H1 (cell line): ENCODE measurements around the gene ITGA8. TPM values are rescaled to one million over a fixed set of nuclear protein-coding genes. Genes with fewer than 3 reads are reported as not detected.

Experiments
- CTCF ChIA-PET: fragments of 300-600 bp; sonication (Branson Sonifier 250); formaldehyde crosslinking; loops from one replicate; lab custom pipeline; 2021; ENCODE audit not compliant: partially characterized antibody; lab: Charles Lee
- POLR2A ChIA-PET: fragments of 300-600 bp; sonication (Branson Sonifier 250); formaldehyde crosslinking; loops from one replicate; lab custom pipeline; 2021; ENCODE audit warnings: inconsistent platforms; ENCODE audit not compliant: partially characterized antibody; lab: Charles Lee
- DNase-seq, 2 experiments: peaks; one replicate each; pipeline versions ENCODE4 v3.0.0 to v3.0.0-alpha.2; 2010 to 2022; ENCODE audit warnings: low spot score in 2 of 2, low read depth in 1 of 2, mixed read lengths in 1 of 2
- FAIRE-seq: peaks from 2 replicates; lab custom pipeline; 2011; peaks lifted over from hg19 to GRCh38; lab: Jason Lieb, UNC
- H2AFZ ChIP-seq: 2 replicates; pipeline ENCODE4 v1.8.1; 2012; ENCODE audit warnings: low read length, inconsistent platforms
- H2AK5ac ChIP-seq: 2 replicates; pipeline ENCODE4 v1.6.1; 2013; ENCODE audit warnings: low read depth, low read length
- H2BK120ac ChIP-seq: replicated peaks from 2 replicates; pipeline ENCODE3; 2013; ENCODE audit warnings: low read depth, low read length, inconsistent platforms
- H2BK12ac ChIP-seq: 2 replicates; pipeline ENCODE4 v1.6.1; 2013; ENCODE audit warnings: low read depth, low read length
- H2BK15ac ChIP-seq: 2 replicates; pipeline ENCODE4 v1.6.1; 2013; ENCODE audit warnings: low read length
- H2BK20ac ChIP-seq: 2 replicates; pipeline ENCODE4 v1.6.1; 2013; ENCODE audit warnings: low read length
- H2BK5ac ChIP-seq: 2 replicates; pipeline ENCODE4 v1.6.1; 2013; ENCODE audit warnings: low read depth, low read length
- H3K14ac ChIP-seq: 2 replicates; pipeline ENCODE4 v1.6.1; 2013; ENCODE audit warnings: inconsistent platforms; ENCODE audit not compliant: insufficient read length
- H3K18ac ChIP-seq: 2 replicates; pipeline ENCODE4 v1.6.1; 2013; ENCODE audit warnings: low read length; ENCODE audit errors: extremely low read depth
- H3K23ac ChIP-seq: 2 replicates; pipeline ENCODE4 v1.6.1; 2013; ENCODE audit warnings: inconsistent platforms; ENCODE audit not compliant: insufficient read length
- H3K23me2 ChIP-seq: 2 replicates; pipeline ENCODE4 v1.6.1; 2013; ENCODE audit warnings: low read depth, low read length
- H3K27ac ChIP-seq: 2 replicates; pipeline ENCODE4 v1.6.1; 2011; ENCODE audit warnings: low read depth, low read length, inconsistent platforms
- H3K27me3 ChIP-seq, 4 experiments: replicated peaks in 1 of 4; 1 replicate in 1 of 4; 2 replicates in 3 of 4; pipeline versions ENCODE4 v1.6.1 to v1.8.1; 2011 to 2013; ENCODE audit warnings: low read length in 3 of 4, mild to moderate bottlenecking in 3 of 4, inconsistent platforms in 2 of 4, mixed read lengths in 2 of 4, moderate library complexity in 1 of 4; ENCODE audit not compliant: control insufficient read depth in 3 of 4, insufficient read depth in 3 of 4; ENCODE audit errors: extremely low read depth in 1 of 4
- H3K36me3 ChIP-seq, 4 experiments: 2 replicates each; pipeline versions ENCODE4 v1.6.1 to v1.8.1; 2011 to 2013; ENCODE audit warnings: mild to moderate bottlenecking in 4 of 4, low read length in 3 of 4, moderate library complexity in 2 of 4, control low read depth in 1 of 4, inconsistent platforms in 1 of 4; ENCODE audit not compliant: insufficient read depth in 4 of 4, control insufficient read depth in 2 of 4
- H3K4ac ChIP-seq: replicated peaks from 2 replicates; pipeline ENCODE3; 2013; ENCODE audit warnings: low read length, low read depth, mixed read lengths, inconsistent platforms; ENCODE audit not compliant: insufficient read length
- H3K4me1 ChIP-seq, 4 experiments: replicated peaks in 1 of 4; 1 replicate in 1 of 4; 2 replicates in 3 of 4; pipeline versions ENCODE4 v1.6.1 to v1.8.1; 2011 to 2013; ENCODE audit warnings: low read length in 3 of 4, inconsistent platforms in 2 of 4, mixed read lengths in 1 of 4; ENCODE audit not compliant: insufficient read depth in 4 of 4, control insufficient read depth in 3 of 4
- H3K4me2 ChIP-seq, 2 experiments: 2 replicates each; pipeline versions ENCODE4 v1.6.1 to v1.8.1; 2011 to 2013; ENCODE audit warnings: low read depth in 2 of 2, low read length in 2 of 2, control low read depth in 1 of 2, inconsistent platforms in 1 of 2, mild to moderate bottlenecking in 1 of 2; ENCODE audit not compliant: insufficient read depth in 1 of 2
- H3K4me3 ChIP-seq, 4 experiments: fragments of 200-600, 300-600 bp in 1 of 4; sonication (generic), shearing (Covaris generic), sonication (Bioruptor Twin) in 1 of 4; 2 replicates each; pipeline versions ENCODE4 v1.5.1 to v1.8.1; 2011 to 2016; ENCODE audit warnings: low read length in 4 of 4, low read depth in 3 of 4, control low read depth in 2 of 4, inconsistent platforms in 2 of 4, mild to moderate bottlenecking in 2 of 4, mixed read lengths in 1 of 4, moderate library complexity in 1 of 4; ENCODE audit not compliant: insufficient read depth in 2 of 4; ENCODE audit errors: extremely low read depth in 1 of 4
- H3K56ac ChIP-seq: replicated peaks from 2 replicates; pipeline ENCODE3; 2013; ENCODE audit warnings: low read depth, mild to moderate bottlenecking, mixed read lengths, low read length, inconsistent platforms; ENCODE audit not compliant: insufficient read length
- H3K79me1 ChIP-seq: 2 replicates; pipeline ENCODE4 v1.6.1; 2013; ENCODE audit warnings: low read depth, low read length, control low read depth
- H3K79me2 ChIP-seq, 2 experiments: 2 replicates each; pipeline versions ENCODE4 v1.6.1 to v1.8.1; 2012 to 2013; ENCODE audit warnings: low read length in 2 of 2, mild to moderate bottlenecking in 2 of 2, inconsistent platforms in 1 of 2; ENCODE audit not compliant: insufficient read depth in 2 of 2, control insufficient read depth in 1 of 2
- H3K9ac ChIP-seq, 4 experiments: replicated peaks in 1 of 4; 1 replicate in 1 of 4; 2 replicates in 3 of 4; pipeline versions ENCODE4 v1.6.1 to v1.8.1; 2011 to 2013; ENCODE audit warnings: low read depth in 3 of 4, low read length in 3 of 4, control low read depth in 2 of 4, mild to moderate bottlenecking in 2 of 4, moderate library complexity in 2 of 4, inconsistent platforms in 1 of 4; ENCODE audit errors: extremely low read depth in 1 of 4
- H3K9me3 ChIP-seq, 2 experiments: 2 replicates each; pipeline versions ENCODE4 v1.6.1 to v1.8.1; 2012 to 2013; ENCODE audit warnings: mild to moderate bottlenecking in 2 of 2, moderate library complexity in 2 of 2, control low read depth in 1 of 2, inconsistent platforms in 1 of 2, low read depth in 1 of 2, low read length in 1 of 2, mixed read lengths in 1 of 2; ENCODE audit not compliant: insufficient read depth in 2 of 2
- H4K20me1 ChIP-seq, 2 experiments: replicated peaks in 1 of 2; 2 replicates each; pipeline versions ENCODE3 to v1.8.1; 2011 to 2013; ENCODE audit warnings: inconsistent platforms in 2 of 2, low read length in 2 of 2, mild to moderate bottlenecking in 1 of 2; ENCODE audit not compliant: insufficient read depth in 2 of 2, control insufficient read depth in 1 of 2
- H4K5ac ChIP-seq: 2 replicates; pipeline ENCODE4 v1.6.1; 2013; ENCODE audit warnings: low read length, low read depth, mixed read lengths, inconsistent platforms; ENCODE audit not compliant: insufficient read length
- H4K8ac ChIP-seq: 2 replicates; pipeline ENCODE4 v1.8.0; 2013; ENCODE audit warnings: mild to moderate bottlenecking, moderate library complexity, low read length, inconsistent platforms; ENCODE audit not compliant: insufficient read depth; ENCODE audit errors: extremely low read depth
- H4K91ac ChIP-seq: replicated peaks from 2 replicates; pipeline ENCODE3; 2013; ENCODE audit warnings: low read length, mixed read lengths, inconsistent platforms; ENCODE audit not compliant: insufficient read length
- CTCF ChIP-seq, 3 experiments: IDR thresholded peaks; 1 replicate in 2 of 3; 2 replicates in 1 of 3; pipeline versions ENCODE4 v1.5.1 to v1.6.1; 2011; ENCODE audit warnings: low read length in 3 of 3, mild to moderate bottlenecking in 3 of 3, inconsistent platforms in 2 of 3, low read depth in 1 of 3, moderate library complexity in 1 of 3; ENCODE audit not compliant: insufficient read depth in 1 of 3; ENCODE audit errors: control extremely low read depth in 1 of 3
- NRF1 ChIP-seq: IDR thresholded peaks from 2 replicates; pipeline ENCODE4 v1.6.1; 2011; ENCODE audit warnings: mild to moderate bottlenecking, low read depth, low read length, improper control_type of control experiment
- POLR2A ChIP-seq, 2 experiments: IDR thresholded peaks; 1 replicate in 1 of 2; 2 replicates in 1 of 2; pipeline ENCODE4 v1.6.1; 2011; ENCODE audit warnings: low read depth in 2 of 2, low read length in 2 of 2, mild to moderate bottlenecking in 2 of 2; ENCODE audit errors: control extremely low read depth in 1 of 2
- POLR2AphosphoS5 ChIP-seq: IDR thresholded peaks from 2 replicates; pipeline ENCODE4 v1.6.1; 2011; ENCODE audit warnings: low read depth, low read length
- POU5F1 ChIP-seq: IDR thresholded peaks from 2 replicates; pipeline ENCODE4 v1.6.1; 2011; ENCODE audit warnings: low read depth, mild to moderate bottlenecking, low read length, moderate library complexity
- RAD21 ChIP-seq, 2 experiments: IDR thresholded peaks in 1 of 2; conservative IDR thresholded peaks in 1 of 2; 2 replicates each; pipeline ENCODE4 v1.6.1; 2011; ENCODE audit warnings: low read depth in 2 of 2, low read length in 2 of 2, improper control_type of control experiment in 1 of 2, inconsistent platforms in 1 of 2, mild to moderate bottlenecking in 1 of 2, moderate library complexity in 1 of 2
- RFX5 ChIP-seq: IDR thresholded peaks from 2 replicates; pipeline ENCODE4 v1.6.1; 2011; ENCODE audit warnings: low read depth, low read length, improper control_type of control experiment, borderline replicate concordance
- TAF7 ChIP-seq: optimal IDR thresholded peaks from 2 replicates; pipeline ENCODE3; 2011; ENCODE audit warnings: low read depth, mild to moderate bottlenecking, inconsistent platforms, low read length, moderate library complexity, borderline replicate concordance
- TBP ChIP-seq: IDR thresholded peaks from 2 replicates; pipeline ENCODE4 v1.6.1; 2011; ENCODE audit warnings: low read depth, low read length, improper control_type of control experiment
- TEAD4 ChIP-seq: IDR thresholded peaks from 2 replicates; pipeline ENCODE4 v1.6.1; 2012; ENCODE audit warnings: low read depth, low read length, inconsistent platforms, mixed read lengths
- YY1 ChIP-seq: IDR thresholded peaks from 2 replicates; pipeline ENCODE4 v1.6.1; 2011; ENCODE audit warnings: low read depth, mild to moderate bottlenecking, low read length
- WGBS, 2 experiments: shearing (Covaris generic) in 1 of 2; methylation state at CpG; one replicate each; pipeline versions ENCODE4 v1.1.6 to v1.1.7; 2013 to 2015; ENCODE audit warnings: low lambda C conversion rate in 2 of 2, mixed read lengths in 2 of 2, inconsistent platforms in 1 of 2, low coverage in 1 of 2, missing lambda C conversion rate in 1 of 2; ENCODE audit not compliant: insufficient replicate concordance in 2 of 2, insufficient coverage in 1 of 2, insufficient read length in 1 of 2; ENCODE audit errors: extremely low coverage in 1 of 2, missing lambda C conversion rate in 1 of 2; 5-methylcytosine and 5-hydroxymethylcytosine counted together
- polyA plus RNA-seq, 7 experiments: library from polyadenylated mRNA; depleted of rRNA in 3 of 7; stranded (reverse) in 5 of 7; unstranded in 2 of 7; fragments of >200 nt in 5 of 7; fragments of 200-250 nt in 2 of 7; gene quantifications; 1 replicate in 5 of 7; 2 replicates in 1 of 7; 4 replicates in 1 of 7; pipeline versions ENCODE4 v1.2.1 to v1.2.3, GENCODE V29; 2011 to 2013; ENCODE audit warnings: missing spikeins in 2 of 7, mixed read lengths in 2 of 7
- total RNA-seq: library from RNA; stranded (reverse); fragmentation: NEBNext Ultra II Directional; extraction: Animal tissue kit (Norgen Biotek cat#: 25700); gene quantifications from 2 replicates; pipeline ENCODE4 v1.2.1, GENCODE V29; 2021

Gene ITGA8
- total and polyA plus RNA-seq, 2 of the 8 experiments (the other 6 are each of a cell fraction or from before 2014, with no cell fraction given), result not detected

DNA sequence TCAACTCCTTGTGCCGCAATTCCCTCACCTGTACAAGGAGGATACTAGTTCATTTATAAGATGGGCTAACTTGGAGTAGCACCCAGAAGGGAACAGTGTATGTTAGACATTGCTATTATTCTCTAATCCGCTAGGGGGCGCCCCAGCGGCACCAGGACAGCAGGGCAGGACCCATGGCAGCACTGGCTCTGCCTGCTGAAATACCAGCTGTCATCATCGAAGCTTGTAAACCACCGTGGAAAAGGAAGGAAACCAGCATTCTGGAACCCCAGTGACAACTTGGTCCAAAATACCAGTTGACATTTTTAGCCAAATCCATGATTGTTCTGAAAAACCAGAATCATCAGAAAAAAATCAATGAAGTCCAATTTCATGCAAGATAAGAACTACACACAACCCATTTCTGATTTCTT lies 134.4 kb downstream of the ITGA8 start:
- CTCF ChIA-PET, result interaction anchor here (0.6 to 2.9 kb wide), 39 partner anchors 9 to 663 kb away, joined by 3 to 31 read pairs (median 4); partner anchors contain the start of gene ITGA8
- FAIRE-seq, result peak; percentile 93
- TF ChIP-seq TAF7, result no peak
- no peak for TF ChIP-seq RFX5
- TF ChIP-seq TBP, result no peak
- TF ChIP-seq TEAD4, result 0 out of 2 replicates have a peak, but pooled peaks have one; percentile 14
- peak; percentile 83 to 90 (median 90) for TF ChIP-seq CTCF (IDR thresholded peaks at IDR 0.05; ENCODE audit: control extremely low read depth in 1 of 3, insufficient read depth in 1 of 3, low read depth in 1 of 3, low read length in 3 of 3)
- no peak for TF ChIP-seq POU5F1
- no peak for TF ChIP-seq POLR2AphosphoS5
- no peak for TF ChIP-seq NRF1
- TF ChIP-seq POLR2A (IDR thresholded peaks at IDR 0.05; ENCODE audit: control extremely low read depth in 1 of 2, low read depth in 2 of 2, low read length in 2 of 2), result no peak
- peak; percentile 59; the same call in 1 of the 2 replicates for TF ChIP-seq YY1
- peak; percentile 81 to 84 for TF ChIP-seq RAD21 (IDR thresholded peaks at IDR 0.05 in 1 of 2, conservative IDR thresholded peaks at IDR 0.05 in 1 of 2; ENCODE audit: low read depth in 2 of 2, low read length in 2 of 2)

More for the DNA sequence above, 134.4 kb downstream of the ITGA8 start:
- Histone ChIP-seq H3K18ac (no peak overlapping the region), H3K4me1 (no peaks in the 10 kb centered on the region), H3K27ac (no peak overlapping the region), H3K56ac (no peak overlapping the region), H3K4me3 (no peak overlapping the region), H2BK20ac (no peak overlapping the region), H3K27me3 (no peaks in the 10 kb centered on the region), H3K4ac (no peak overlapping the region), H2BK120ac (no peak overlapping the region), H3K9ac (no peak overlapping the region), H3K79me1 (no peaks in the 10 kb centered on the region), H3K23me2 (no peaks in the 10 kb centered on the region), H4K5ac (no peak overlapping the region), H2AFZ (no peak overlapping the region), H3K36me3 (no peaks in the 10 kb centered on the region), H4K8ac (no peak overlapping the region), H2BK12ac (no peak overlapping the region), H4K91ac (no peak overlapping the region), H3K79me2 (no peaks in the 10 kb centered on the region), H3K4me2 (no peak overlapping the region), H2BK15ac (no peak overlapping the region), H2AK5ac (no peak overlapping the region), H3K9me3 (peaks cover 0 to 10% of the 10 kb centered on the region in 2 experiments; a peak in 1 of 4 replicates), H2BK5ac (no peak overlapping the region), H3K23ac (no peak overlapping the region), H3K14ac (no peak overlapping the region), H4K20me1 (no peaks in the 10 kb centered on the region)
- POLR2A ChIA-PET, result no interaction called here
- peak; percentile 53 to 84 for DNase-seq
- 27% methylated on average over 6 of the region's 6 CpGs; no CpG with 5 or more reads in 1 of the 2 experiments for WGBS, 2 experiments
